GM18517 (cell line): ENCODE measurements around the gene ITPRIPL1.

Experiments
- ATAC-seq: cut with Tn5 transposase; IDR thresholded peaks from one replicate; pipeline ENCODE4 v1.9.1; 2021; ENCODE audit warnings: mild to moderate bottlenecking, moderate library complexity; ENCODE audit not compliant: unreplicated experiment

ITPRIPL1 gene

DNA sequence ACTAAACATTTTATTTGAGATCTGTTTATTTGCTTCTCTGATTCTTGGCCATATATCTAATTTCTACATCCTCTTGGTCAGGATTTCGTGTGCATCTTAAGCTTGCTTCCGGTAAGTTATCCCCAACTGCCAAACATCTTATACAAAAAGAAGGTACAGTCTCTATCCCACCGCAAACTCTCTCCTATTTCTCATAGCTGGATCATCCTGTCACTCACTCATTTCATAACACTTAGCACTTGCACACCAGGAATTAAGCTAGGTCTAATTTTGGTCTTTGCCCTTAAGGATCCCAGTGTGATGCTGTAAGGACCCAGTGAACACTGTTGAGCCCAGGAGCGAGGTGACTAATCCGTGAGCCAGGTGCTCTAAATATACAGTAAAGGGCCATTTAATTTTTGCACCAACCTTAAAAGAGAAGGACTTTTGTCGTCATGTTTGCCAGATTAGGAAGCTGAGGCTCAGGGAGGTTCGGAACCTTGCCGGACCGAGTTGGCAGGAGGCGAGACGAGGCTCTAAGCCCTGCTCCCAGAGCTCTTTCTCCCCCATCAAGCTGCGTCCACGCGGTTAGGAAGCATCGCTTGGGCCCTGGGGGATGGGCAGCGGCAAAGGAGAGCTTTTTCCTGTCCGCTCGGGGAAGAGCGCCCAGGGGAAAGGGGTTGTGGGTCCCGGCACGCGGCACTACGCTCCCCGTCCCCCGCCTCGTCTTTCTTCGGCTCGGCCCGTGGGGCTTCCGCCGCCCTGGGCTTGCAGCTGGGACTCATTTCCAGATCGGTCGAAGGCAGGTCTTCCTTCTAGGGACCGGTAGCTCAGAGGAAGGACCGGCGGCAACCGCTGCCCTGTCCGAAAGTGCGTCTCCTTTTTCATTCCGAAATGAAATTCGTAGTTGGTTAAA lies 4.1 kb upstream of the ITPRIPL1 start:
- ATAC-seq = peak; percentile 16

DNA sequence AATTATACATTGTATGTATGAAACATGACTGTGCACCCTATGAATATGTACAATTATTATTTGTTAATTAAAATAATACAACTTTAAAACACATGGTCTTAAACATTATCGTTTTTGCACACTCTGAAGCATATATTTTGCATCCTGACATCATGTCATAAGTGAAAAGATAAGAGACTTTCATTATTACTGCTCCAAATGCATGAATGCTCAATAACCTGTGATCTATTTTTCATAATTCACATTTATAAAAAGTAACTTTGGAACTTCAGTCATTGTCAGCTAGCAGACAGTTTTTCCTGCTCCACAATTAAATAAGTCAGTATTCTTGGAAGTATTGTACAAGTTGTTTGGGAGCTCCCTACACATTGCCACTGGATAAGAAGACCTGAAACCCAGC lies 1.3 kb upstream of the ITPRIPL1 start:
- ATAC-seq = no peak

GRCh38 chr2:96324721-96325040 lies 436 bp upstream of the ITPRIPL1 start:
- ATAC-seq = no peak

- no peak for ATAC-seq
Observed at GRCh38 chr2:96325884-96326255, 753 bp downstream of the ITPRIPL1 start.

- no peak for ATAC-seq
Observed at GRCh38 chr2:96326564-96326963, 1.4 kb downstream of the ITPRIPL1 start.

DNA sequence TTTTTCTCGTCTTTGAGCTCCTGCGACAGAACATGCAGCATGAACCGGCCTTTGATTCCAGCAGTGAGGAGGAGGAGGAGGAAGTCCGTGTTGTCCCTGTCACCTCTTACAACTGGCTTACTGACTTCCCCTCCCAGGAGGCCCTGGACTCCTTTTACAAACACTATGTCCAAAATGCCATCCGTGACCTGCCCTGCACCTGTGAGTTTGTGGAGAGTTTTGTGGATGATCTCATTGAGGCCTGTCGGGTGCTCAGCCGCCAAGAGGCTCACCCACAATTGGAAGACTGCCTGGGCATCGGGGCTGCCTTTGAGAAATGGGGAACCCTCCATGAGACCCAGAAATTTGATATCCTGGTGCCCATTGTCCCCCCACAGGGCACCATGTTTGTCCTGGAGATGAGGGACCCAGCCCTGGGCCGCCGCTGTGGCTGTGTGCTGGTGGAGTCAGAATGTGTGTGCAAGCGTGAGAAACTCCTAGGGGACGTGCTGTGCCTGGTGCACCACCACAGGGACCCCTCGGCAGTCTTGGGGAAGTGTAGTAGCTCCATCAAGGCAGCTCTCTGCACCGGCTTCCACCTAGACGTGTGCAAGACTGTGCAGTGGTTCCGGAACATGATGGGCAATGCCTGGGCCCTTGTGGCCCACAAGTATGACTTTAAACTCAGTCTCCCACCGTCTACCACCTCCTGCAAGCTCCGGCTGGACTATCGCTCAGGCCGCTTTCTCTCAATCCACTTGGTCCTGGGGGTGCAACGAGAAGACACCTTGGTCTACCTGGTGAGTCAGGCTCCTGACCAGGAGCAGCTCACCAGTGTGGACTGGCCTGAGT lies 2.1 kb downstream of the ITPRIPL1 start:
- ATAC-seq = no peak

DNA sequence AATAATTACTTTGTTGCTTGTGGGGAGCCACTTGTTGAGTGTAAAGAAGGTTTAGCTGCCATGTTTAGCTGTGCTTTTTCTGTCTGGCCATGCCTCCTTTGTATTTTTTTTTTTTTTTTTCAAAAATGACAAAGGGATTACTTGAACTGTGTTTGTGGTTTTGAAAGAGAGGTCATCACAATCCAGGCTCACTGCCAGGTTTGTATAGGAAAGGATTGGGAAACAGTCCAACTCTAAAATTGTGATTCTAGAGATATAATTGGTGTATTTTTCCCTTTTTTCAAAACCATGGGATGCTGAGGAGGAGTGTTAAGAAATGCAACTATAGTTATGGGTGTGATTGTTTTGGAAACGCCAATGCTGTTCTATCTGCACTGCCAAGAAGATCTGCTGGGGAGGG lies 4.3 kb downstream of the ITPRIPL1 start:
- ATAC-seq = no peak

DNA sequence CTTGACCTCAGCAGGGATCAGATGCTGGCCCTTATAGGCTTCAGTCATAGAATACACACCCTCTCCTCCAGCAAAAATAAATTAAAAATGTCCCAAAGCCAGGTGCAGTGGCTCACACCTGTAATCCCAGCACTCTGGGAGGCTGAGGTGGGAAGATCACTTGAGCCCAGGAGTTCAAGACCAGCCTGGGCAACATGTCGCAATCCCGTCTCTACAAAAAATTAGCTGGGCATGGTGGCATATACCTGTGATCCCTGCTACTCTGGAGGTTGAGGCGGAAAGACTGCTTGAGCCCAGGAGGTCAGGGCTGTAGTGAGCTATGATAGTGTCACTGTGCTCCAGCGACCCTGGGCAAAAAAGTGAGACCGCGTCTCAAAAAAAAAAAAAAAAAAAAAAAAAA lies 4.8 kb downstream of the ITPRIPL1 start:
- no peak for ATAC-seq

DNA sequence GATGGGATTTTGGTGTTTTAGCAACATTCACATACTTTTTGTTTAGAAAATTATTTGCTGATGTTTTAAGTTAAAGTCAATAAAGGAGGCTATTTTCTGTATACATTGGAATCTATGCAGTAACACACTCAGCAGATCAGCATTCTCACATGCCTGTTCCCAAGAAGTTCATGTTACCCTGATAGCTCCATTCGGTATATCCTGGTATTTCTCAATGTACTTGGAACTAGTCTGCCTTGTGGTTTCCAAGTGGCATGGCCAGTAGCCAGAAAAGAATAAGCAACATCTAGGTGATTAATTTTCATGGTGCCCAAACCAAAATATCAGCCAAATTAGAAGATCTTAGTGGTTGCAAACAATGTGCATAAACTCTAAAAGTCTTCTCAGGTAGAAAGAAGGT lies 5.3 kb downstream of the ITPRIPL1 start:
- no peak for ATAC-seq

DNA sequence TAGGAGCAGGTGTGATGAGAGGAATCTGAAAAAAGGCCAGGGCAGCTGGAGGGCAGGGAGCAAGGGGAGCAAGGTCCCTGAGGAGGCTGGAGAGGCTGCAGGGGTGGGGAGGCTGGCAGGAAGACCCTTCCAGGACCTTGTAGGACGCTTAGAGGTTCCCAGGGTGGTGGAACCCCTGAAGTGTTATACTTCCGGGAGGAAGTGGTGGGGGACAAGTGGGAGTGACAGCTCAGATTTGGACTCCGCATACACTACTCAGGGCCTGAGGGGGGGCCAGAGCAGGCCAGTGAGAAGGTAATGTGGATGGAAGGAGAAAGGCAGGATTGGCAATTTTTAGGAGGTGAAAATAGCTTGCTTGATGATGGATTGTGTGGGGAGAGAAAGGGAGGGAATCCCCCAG lies 8.6 kb downstream of the ITPRIPL1 start:
- no peak for ATAC-seq

GRCh38 chr2:96336104-96336775 lies 11.1 kb downstream of the ITPRIPL1 start:
- peak; percentile 4 for ATAC-seq

DNA sequence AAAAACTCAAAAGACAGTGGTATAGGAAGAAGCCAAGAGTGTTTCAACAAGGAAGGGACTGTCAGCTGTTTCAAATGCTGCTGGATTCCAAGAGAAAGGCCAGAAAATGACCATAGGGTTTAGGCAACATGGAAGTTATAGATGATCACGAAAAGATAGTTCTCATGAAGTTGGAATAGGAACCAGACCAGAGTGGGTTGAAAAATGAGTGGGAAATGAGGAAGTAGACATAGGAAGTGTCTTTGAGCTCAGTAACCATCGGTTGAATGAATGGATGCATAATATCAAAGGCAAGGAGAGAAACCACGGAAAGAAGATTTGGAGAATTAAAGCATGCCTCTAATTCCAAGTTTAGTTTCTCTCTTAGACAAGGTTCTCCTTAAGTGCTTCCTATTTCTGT lies 11.8 kb downstream of the ITPRIPL1 start:
- ATAC-seq = no peak

GRCh38 chr2:96340493-96341414 lies 15.6 kb downstream of the ITPRIPL1 start:
- no peak for ATAC-seq

- ATAC-seq = no peak
Observed at GRCh38 chr2:96341641-96342040, 16.5 kb downstream of the ITPRIPL1 start.

GRCh38 chr2:96342085-96342484 lies 17.0 kb downstream of the ITPRIPL1 start:
- no peak for ATAC-seq

DNA sequence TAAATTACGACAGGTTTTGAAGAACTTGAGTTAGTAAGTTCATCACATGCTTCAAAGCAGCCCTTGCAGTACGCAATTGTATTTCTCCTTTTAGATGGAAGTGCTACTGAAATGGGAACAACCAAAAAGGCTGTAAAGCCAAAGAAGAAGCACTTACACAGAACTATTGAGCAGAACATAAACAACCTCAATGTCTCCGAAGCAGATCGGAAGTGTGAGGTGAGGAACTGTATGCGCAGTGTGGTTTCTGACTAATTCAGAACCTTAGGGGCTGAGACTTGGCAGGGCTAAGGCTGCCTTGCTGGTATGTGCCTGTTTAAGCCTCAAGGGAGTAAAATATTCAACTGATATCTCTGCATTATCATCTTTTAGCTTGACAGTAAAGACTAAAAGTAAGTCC lies 18.9 kb downstream of the ITPRIPL1 start:
- ATAC-seq = peak; percentile 83

DNA sequence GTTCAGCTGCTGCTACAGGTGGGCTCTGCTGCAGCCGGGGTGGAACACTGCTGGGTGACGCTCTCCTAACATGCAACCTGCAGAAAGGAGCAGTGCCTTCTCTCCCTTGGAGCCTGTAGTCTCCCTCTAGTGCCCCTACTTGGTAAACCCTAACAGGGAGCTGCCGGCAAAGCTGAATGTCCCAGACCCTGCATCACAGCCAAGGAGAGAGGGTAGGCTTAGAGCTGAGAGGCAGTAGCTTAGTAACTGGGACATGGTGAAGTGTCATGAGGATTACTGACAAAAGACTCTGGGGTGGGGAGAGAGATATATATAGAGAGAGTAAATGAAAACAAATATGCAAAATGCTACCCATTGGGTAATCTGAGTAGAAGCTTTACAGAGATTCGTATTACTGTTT lies 20.3 kb downstream of the ITPRIPL1 start:
- ATAC-seq = no peak

GRCh38 chr2:96345868-96346462 lies 20.8 kb downstream of the ITPRIPL1 start:
- no peak for ATAC-seq

DNA sequence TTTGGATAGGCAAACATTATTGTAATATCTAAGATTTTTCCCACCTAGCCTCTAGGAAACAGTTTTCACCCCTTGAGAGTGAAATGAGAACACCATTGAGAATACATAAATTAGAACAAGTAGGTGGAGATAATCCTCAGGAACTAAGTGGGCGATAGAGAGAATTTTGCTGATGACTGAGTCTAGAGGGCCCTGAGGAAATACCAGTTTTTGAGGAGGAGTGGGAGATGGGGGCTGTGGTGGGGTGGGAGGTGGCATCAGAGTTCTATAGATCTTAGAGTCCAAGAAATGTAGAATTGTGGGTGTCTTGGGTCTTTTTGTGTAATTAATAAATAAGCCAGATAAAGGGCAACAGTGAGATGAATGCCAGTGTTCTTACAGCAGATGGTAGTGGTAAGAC lies 22.3 kb downstream of the ITPRIPL1 start:
- ATAC-seq = no peak

- no peak for ATAC-seq
Observed at GRCh38 chr2:96353032-96353561, 28.0 kb downstream of the ITPRIPL1 start.
